A375 (cell line): ENCODE measurements around the gene IPO7. TPM values are rescaled to one million over a fixed set of nuclear protein-coding genes. Genes with fewer than 3 reads are reported as not detected.

Source experiments
- small RNA-seq: library from RNA; depleted of rRNA; stranded (forward); fragments of <200 nt; gene quantifications from one replicate; pipeline ENCODE3, GENCODE V24; 2014
- total RNA-seq: library from RNA; depleted of rRNA; stranded (reverse); fragments of >200 nt; shearing (Covaris generic); gene quantifications from 2 replicates; pipeline ENCODE4 v1.2.3, GENCODE V29; 2014; rRNA removed

Gene IPO7
- 65.6 and 67.1 TPM in 2 replicates for total RNA-seq

GRCh38 chr11:9384535-9385326 is at the start of gene IPO7:
Gene IPO7 (plus strand): TSS chr11:9384652. CDS start chr11:9384764, 112 bp downstream.

GRCh38 chr11:9460322-9461062 is 76.0 kb downstream of the IPO7 start, which contains the start of gene ZNF143:
Gene ZNF143 (plus strand): TSS chr11:9461012. CDS start chr11:9471309, 10,297 bp downstream.

Small RNAs within 50 kb of the gene (small RNA-seq; reads per million reads assigned to genes)
- 81.6 reads per million, percentile 96 among the genes with 10 or more reads in this experiment for gene SNORA23

Other genes starting within 250 kb of the IPO7 start
- 42.4 and 45.8 TPM in 2 replicates for gene DENND5A, start 119.3 kb upstream of the IPO7 start, total RNA-seq
- gene TMEM41B, start 70.1 kb upstream of the IPO7 start, total RNA-seq, result 40.9 and 49.0 TPM in 2 replicates
- 15.7 and 15.8 TPM in 2 replicates for gene ZNF143, start 76.4 kb downstream of the IPO7 start, total RNA-seq
- gene WEE1, start 189.0 kb downstream of the IPO7 start, total RNA-seq, result 40.7 and 41.9 TPM in 2 replicates